Measurements from ENCODE around the gene PEX10. TPM values are rescaled to one million over a fixed set of nuclear protein-coding genes. Genes with fewer than 3 reads are reported as not detected.

Gene PEX10
- total RNA-seq, 1 donor from 2014 or later, result 17.9 TPM

DNA sequence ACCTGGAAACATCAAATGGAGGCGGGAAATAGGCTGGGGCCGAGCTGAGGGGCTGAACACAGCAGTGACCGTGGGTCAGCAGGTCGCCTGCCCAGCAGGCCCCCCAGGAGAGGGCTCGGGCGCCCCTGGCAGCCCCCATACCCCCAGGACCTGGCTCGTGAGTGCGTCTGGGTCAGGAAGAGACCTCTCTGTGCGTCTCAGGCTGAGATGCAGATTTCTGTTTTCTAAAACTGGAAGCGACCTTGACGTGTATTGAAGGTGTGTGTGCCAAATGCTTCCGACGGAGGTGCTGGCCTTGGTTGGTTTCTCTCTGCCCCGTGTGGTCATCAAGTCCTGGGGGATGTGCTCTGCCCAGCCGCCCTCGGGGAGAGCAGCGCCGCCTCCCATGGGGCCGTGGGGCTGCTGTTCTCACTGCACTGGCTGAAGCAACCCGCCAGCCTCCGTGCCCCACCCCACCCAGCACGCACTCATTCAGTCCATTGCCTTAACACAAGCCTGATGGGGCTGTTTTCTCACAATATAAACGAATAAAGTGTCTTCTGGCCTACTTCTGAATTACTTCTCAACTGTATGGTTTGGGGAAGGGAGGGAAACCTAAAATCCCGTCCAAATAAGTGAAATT is 7.4 kb downstream of the PEX10 start:
- DNase-seq (ENCODE audit: low spot score), result no peak

DNA sequence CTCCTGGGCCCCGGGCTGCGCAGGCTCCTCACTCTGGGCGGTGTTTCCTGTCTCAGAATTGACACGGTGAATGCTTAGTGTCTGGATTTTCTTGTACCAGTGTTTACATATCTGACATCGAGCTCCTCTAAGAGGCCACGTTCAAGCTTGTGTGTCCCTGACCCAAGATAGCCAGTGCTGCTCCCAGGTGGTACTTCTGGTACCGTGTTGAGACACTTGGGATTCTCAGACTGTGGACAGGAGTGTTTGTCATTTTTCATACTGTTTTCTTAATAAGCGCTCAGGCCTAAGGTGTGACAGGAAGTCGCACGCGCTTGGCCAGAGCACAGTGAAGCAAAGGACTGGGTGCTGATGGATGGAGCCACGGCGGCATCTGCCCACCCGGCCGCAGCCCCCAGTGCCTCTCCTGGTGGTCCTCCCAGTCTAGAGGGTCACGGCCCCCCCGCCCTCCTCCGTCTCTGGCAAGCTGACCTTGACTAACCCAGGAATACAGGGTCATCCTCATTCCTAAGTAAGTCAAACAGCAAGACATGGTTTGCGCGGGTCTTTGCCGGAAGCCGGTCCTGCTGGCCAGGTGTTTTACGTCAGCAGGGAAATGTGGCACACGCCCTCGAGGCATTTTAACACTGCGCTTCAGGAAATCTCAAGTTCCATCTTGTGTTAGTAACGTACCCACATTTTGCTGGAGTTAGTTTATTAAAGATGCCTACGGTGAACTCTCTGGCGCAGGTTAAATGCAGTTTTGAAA is 8.0 kb downstream of the PEX10 start:
- no peak for DNase-seq (ENCODE audit: low spot score)

- DNase-seq (ENCODE audit: low spot score), result no peak
Observed at GRCh38 chr1:2403273-2403672, 9.1 kb downstream of the PEX10 start.

- DNase-seq (ENCODE audit: low spot score), result no peak
Observed at GRCh38 chr1:2402420-2402819, 9.9 kb downstream of the PEX10 start.

DNA sequence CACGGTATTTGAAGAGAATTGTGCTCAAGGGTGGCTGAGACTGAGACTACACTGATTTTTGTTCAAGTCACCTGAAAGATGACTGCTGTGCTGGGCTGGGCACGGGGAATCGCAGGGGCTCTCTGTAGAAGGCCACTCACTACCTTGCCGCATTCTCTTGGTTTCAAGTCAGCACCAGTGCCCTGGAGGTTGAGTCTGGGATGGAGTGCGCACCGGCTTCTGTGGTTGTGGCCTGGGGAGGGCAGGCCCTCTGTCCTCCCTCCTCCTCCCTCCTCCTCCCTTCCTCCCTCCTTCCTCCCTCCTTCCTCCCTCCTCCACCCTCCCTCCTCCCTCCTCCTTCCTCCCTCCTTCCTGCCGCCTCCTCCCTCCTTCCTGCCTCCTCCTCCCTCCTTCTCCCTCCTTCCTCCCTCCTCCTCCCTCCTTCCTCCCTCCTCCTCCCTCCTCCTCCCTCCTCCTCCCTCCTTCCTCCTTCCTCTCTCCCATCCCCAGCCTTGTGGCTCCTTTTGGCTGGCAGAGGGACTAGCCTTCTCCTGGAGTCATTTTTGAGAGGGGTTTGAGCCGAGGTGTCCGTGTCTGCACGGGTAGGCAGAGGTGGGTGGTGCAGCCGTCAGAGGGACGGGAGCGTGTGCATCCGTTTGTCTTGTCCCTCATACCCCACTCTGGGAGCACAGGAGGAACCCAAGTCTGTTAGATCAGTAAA is 11.3 kb downstream of the PEX10 start:
- DNase-seq (ENCODE audit: low spot score), result no peak

DNA sequence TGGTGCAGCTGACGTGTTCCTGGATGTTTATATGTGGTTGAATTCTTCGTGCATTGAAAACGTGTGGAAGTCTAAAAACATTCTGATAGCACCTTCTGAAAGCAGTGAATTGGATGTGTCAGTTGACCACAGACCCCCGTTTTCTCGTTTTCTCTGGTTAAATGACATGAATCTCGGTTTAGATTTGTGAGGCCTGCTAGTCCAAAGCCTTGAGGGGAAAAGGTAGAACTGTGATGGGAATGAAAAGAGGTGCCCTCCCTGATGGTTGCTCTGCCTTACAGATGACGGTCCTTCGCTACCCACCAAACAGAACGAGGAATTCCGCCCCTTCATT is 11.8 kb downstream of the PEX10 start:
- DNase-seq (ENCODE audit: low spot score), result no peak

- no peak for DNase-seq (ENCODE audit: low spot score)
Observed at GRCh38 chr1:2399890-2400575, 12.3 kb downstream of the PEX10 start.

DNA sequence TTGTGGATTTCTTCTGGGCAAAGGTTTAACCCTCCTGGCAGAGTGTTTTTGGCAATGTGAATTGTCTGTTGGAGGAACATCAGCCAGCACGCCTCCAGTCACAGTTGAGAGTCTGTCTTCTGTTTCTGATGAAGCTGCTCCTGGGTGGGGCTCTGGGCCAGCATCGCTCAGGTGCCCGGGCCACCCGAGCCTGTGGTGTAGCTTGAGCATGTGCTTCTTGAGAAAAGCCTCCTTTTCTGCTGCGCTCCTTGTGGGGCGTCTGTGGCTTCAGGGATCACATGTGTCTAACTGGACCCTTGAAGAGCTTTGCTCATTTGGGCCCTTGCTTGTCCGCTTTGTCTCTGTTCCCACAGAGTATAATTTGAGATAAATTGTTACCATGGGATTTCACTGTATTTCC is 13.5 kb downstream of the PEX10 start:
- no peak for DNase-seq (ENCODE audit: low spot score)

GRCh38 chr1:2397007-2397679 is 15.2 kb downstream of the PEX10 start:
- DNase-seq (ENCODE audit: low spot score), result peak; percentile 54

DNA sequence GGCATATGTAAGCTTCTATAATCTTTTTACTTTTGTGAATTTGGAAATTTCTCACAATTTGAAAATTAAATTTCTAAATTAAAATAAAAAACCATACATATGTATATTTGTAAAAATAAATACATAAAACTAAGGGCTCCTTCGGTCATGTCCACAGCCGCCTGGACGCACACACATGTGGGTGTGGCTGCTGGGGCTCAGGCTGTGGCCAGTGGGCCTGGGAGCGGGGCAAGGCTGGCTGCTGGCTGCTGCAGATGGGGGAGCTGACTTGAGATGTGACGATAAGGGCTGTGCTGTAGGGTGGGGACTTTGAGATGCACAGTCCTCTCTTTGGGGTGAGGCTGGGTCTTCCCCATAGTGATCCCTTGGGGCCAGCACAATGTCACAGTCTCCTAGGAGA is 15.9 kb downstream of the PEX10 start:
- DNase-seq (ENCODE audit: low spot score), result no peak

DNA sequence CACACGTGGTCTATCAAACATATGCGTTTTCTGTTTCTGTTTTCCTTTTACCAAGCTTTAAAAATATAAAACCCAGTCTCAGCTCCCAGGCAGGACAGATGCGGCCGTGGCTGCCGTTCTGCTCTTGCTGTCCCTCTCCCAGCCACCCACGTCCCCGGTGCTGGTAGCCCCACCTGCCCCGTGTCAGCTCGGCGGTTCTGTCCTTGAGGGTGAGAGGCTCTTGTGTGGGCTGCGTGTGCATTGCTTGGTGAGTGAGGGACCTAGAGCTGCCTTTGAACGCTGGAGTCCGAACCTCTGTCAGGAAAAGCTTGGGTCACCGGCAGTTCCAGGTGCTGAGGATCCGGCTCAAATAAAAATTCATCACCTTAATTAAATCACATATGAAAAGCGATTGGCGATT is 16.3 kb downstream of the PEX10 start:
- DNase-seq (ENCODE audit: low spot score), result no peak

GRCh38 chr1:2395245-2395644 is 17.1 kb downstream of the PEX10 start:
- DNase-seq (ENCODE audit: low spot score), result no peak

GRCh38 chr1:2394761-2395160 is 17.6 kb downstream of the PEX10 start:
- no peak for DNase-seq (ENCODE audit: low spot score)

- no peak for DNase-seq (ENCODE audit: low spot score)
Observed at GRCh38 chr1:2394220-2394619, 18.1 kb downstream of the PEX10 start.

DNA sequence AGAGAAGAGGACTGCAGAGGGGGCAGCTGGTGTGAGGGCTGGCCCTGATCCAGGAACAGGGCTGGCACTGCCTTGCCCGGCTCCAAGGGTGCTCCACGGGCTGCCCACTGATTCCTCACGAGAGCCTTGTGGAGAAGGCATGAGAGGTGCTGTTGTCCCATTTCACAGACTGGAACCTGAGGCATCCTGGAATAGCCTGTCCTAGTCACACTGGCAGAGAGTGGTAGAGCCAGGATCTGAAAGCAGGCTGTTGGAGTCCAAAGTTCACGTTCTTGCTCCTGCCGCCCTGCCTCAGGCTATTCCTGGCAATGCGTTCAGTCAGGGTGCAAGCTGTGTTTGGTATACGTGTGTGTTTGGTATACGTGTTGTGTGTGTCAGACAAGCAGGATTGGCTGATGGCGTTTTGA is 18.9 kb downstream of the PEX10 start:
- DNase-seq (ENCODE audit: low spot score), result peak; percentile 51

DNA sequence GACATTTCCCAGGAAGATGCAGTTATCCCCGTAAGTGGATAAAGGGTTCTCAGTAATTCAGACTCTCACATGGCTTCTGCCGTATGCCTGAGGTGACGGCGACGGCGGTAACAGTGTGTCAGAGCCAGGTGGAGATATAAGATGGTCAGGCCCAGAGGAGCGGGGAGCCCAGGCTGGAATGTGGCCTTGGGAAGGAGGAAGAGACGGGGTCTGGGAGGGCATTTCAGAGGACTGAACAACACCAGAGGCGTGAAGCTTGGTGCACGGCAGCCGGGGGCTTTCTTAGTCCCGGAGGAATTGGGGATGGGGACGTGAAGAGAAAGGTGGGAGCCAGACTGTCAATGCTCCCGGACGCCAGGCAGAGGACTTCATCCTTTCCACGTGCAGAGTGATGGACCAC is 19.7 kb downstream of the PEX10 start:
- DNase-seq (ENCODE audit: low spot score), result no peak

- DNase-seq (ENCODE audit: low spot score), result no peak
Observed at GRCh38 chr1:2391931-2392509, 20.3 kb downstream of the PEX10 start.

DNA sequence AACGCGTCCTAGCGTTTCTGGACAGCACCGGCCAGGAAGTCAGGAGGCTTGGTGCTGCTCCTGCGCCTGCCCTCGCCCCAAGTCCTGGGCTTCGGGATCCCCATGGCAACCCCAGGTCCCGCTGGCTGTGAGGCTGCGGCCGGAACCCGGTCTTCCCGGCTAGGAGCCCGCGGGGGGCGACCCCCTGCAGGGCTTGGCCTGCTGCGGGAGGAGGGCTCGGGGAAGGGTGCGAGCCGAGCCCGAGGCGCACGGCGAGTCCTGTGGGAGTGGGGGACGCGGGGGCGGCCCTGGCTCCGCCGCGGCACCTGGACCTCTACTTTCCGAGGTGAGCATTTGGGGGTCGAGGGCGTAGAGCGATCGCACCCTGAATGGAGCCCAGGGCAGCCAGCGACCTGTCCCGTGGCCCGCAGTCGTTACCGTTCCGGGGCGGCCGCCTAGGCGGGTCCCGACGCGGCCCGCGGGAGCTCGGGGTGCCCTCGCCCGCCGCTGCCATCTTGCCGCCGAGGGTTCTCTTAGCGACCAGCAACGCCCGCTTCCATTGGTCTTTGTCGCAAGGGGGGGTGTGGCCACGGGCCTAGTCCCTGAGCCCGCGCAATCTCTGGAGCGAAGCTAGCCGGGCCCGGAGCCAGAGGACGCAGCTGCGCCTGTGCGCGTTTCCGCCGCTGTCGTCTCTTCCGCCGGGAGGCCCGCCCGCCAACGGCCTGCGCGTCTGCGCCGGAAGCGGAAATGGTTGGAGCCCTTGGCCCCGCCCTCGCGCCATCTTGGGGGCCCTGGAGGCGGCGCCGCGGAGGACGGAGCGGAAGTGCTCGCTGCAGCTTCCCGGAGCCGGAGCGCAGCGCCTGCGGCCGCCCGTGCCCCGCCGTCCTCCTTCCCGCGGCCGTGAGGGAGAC is 21.1 kb downstream of the PEX10 start, which contains the start of the genes MORN1 and RER1:
TSS of gene MORN1 (minus strand) at position 514 of the 890 bp plus-strand sequence. CDS start at position 493, 21 bp downstream.
TSS of gene RER1 (plus strand) at position 801 of the 890 bp plus-strand sequence. CDS start 3,950 bp downstream, outside the sequence.
- DNase-seq (ENCODE audit: low spot score), result peak; percentile 100

DNA sequence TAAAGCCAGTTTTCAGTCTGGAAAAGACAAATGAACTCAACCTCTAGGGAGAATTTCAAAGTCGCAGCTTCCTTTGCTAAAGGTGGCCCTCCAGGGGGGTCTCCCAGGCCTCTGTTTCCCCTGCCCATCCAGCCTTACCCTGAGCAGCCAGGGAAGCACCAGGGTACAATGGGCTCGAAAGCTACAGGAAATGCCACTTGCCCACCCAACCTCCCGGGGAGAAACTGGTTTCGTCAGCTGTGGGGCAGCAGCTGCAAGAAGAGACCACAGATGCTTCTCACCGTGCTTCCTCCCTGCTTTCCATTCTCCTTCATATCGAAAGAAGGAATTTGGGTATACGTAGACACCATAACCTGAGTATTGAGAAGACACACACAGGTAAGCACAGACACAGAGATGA is 22.7 kb downstream of the PEX10 start:
- no peak for DNase-seq (ENCODE audit: low spot score)
